Measurements from ENCODE around the gene DYNC1I1. TPM values are rescaled to one million over a fixed set of nuclear protein-coding genes. Genes with fewer than 3 reads are reported as not detected.
A peak's percentile ranks its signal among the peaks of the same experiment; 100 is the strongest.

The DYNC1I1 gene
- total and polyA plus RNA-seq, 4 donors, result 0.28 to 0.67 (median 0.39) TPM

DNA sequence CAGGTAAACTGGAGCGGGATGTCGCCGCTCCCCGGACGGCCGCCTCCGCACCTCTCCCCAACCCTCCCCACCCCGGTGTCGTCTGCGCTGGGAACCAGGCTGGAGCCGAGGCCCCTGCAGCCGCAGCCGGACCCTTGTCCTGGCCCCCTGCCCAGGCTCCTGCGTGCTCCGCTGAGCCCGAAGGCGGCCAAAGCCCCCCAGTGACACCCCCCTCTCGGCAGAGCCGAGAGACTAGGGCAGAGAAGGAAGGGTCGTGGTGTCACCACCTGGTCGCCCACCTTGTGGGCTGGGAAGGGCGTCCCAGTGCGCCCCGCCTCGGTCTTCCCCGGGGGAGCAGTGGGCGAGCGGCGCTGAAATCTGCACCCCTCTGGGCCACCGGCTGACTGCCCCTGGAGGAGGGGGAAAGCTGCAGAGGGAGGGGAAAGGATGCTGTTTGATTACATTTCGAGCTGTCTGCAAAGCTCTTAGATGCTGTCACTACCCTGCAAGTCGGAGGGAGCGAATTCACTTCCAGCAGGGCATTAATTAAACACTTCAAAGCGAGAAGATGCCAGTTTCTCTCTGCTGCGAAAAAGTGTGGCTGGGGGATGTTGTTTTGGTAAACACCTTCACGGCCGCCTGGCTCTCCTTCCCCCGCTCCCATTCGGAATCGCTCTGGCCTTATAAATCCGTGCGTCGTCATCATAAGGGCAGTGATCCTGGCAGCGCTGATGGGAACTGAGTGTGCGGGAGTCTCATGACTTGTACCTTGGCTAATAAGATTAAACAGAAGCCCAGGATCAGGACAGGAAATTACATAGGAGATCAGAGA lies 622 bp downstream of the DYNC1I1 start:
- Histone ChIP-seq H3K9ac (ENCODE audit: low read depth in 1 of 2, low read length in 2 of 2) (no peak overlapping the region), H3K9me3 (ENCODE audit: control insufficient read depth in 4 of 4, low read length in 3 of 4) (no peaks in the 10 kb centered on the region), H3K27ac (ENCODE audit: low read depth in 1 of 2, low read length in 2 of 2) (no peak overlapping the region), H3K36me3 (ENCODE audit: control insufficient read depth in 4 of 4, insufficient read depth in 3 of 4, low read depth in 1 of 4, low read length in 3 of 4) (no peaks in the 10 kb centered on the region), H3K4me1 (ENCODE audit: control insufficient read depth in 4 of 4, insufficient read depth in 4 of 4, low read length in 3 of 4) (peaks cover 2 to 10% (median 10%) of the 10 kb centered on the region in 4 donors), H3K4me3 (ENCODE audit: low read depth in 1 of 3, low read length in 3 of 3) (peak overlapping the region in 2 of 3 donors; percentile 64 to 72), H3K27me3 (ENCODE audit: control insufficient read depth in 4 of 4, insufficient read depth in 4 of 4, low read length in 3 of 4) (no peaks in the 10 kb centered on the region)
- 22% methylated on average over 45 of the region's 45 CpGs for WGBS
- DNase-seq (ENCODE audit: low spot score), result no peak
- no peak for TF ChIP-seq FOXA2 (IDR thresholded peaks at IDR 0.05)
- TF ChIP-seq EGR1 (IDR thresholded peaks at IDR 0.05; ENCODE audit: low read depth in 2 of 2), result no peak
- no peak for TF ChIP-seq YY1 (IDR thresholded peaks at IDR 0.05)
- TF ChIP-seq RAD21 (IDR thresholded peaks at IDR 0.05), result no peak
- TF ChIP-seq HNF4A (conservative IDR thresholded peaks at IDR 0.05), result no peak
- TF ChIP-seq, protein P1, sequence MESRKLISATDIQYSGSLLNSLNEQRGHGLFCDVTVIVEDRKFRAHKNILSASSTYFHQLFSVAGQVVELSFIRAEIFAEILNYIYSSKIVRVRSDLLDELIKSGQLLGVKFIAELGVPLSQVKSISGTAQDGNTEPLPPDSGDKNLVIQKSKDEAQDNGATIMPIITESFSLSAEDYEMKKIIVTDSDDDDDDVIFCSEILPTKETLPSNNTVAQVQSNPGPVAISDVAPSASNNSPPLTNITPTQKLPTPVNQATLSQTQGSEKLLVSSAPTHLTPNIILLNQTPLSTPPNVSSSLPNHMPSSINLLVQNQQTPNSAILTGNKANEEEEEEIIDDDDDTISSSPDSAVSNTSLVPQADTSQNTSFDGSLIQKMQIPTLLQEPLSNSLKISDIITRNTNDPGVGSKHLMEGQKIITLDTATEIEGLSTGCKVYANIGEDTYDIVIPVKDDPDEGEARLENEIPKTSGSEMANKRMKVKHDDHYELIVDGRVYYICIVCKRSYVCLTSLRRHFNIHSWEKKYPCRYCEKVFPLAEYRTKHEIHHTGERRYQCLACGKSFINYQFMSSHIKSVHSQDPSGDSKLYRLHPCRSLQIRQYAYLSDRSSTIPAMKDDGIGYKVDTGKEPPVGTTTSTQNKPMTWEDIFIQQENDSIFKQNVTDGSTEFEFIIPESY (IDR thresholded peaks at IDR 0.05), result no peak
- no peak for TF ChIP-seq JUND (IDR thresholded peaks at IDR 0.05)
- TF ChIP-seq, protein P2, sequence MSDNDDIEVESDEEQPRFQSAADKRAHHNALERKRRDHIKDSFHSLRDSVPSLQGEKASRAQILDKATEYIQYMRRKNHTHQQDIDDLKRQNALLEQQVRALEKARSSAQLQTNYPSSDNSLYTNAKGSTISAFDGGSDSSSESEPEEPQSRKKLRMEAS (IDR thresholded peaks at IDR 0.05), result no peak
- no peak for TF ChIP-seq TAF1 (conservative IDR thresholded peaks at IDR 0.05)
- no peak for TF ChIP-seq ATF3 (IDR thresholded peaks at IDR 0.05)
- TF ChIP-seq, protein P3, sequence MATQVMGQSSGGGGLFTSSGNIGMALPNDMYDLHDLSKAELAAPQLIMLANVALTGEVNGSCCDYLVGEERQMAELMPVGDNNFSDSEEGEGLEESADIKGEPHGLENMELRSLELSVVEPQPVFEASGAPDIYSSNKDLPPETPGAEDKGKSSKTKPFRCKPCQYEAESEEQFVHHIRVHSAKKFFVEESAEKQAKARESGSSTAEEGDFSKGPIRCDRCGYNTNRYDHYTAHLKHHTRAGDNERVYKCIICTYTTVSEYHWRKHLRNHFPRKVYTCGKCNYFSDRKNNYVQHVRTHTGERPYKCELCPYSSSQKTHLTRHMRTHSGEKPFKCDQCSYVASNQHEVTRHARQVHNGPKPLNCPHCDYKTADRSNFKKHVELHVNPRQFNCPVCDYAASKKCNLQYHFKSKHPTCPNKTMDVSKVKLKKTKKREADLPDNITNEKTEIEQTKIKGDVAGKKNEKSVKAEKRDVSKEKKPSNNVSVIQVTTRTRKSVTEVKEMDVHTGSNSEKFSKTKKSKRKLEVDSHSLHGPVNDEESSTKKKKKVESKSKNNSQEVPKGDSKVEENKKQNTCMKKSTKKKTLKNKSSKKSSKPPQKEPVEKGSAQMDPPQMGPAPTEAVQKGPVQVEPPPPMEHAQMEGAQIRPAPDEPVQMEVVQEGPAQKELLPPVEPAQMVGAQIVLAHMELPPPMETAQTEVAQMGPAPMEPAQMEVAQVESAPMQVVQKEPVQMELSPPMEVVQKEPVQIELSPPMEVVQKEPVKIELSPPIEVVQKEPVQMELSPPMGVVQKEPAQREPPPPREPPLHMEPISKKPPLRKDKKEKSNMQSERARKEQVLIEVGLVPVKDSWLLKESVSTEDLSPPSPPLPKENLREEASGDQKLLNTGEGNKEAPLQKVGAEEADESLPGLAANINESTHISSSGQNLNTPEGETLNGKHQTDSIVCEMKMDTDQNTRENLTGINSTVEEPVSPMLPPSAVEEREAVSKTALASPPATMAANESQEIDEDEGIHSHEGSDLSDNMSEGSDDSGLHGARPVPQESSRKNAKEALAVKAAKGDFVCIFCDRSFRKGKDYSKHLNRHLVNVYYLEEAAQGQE (IDR thresholded peaks at IDR 0.05), result no peak
- no peak for TF ChIP-seq NR2F2 (IDR thresholded peaks at IDR 0.05)
- TF ChIP-seq GABPA (IDR thresholded peaks at IDR 0.05 in 1 of 2, conservative IDR thresholded peaks at IDR 0.05 in 1 of 2), result no peak
- no peak for TF ChIP-seq HNF4G (IDR thresholded peaks at IDR 0.05)
- TF ChIP-seq CTCF (IDR thresholded peaks at IDR 0.05; ENCODE audit: low read depth, low read length, missing input control), result no peak
- no peak for TF ChIP-seq RXRA (IDR thresholded peaks at IDR 0.05)
- TF ChIP-seq FOXA1 (IDR thresholded peaks at IDR 0.05), result no peak
- no peak for TF ChIP-seq SP1 (IDR thresholded peaks at IDR 0.05)
